Stimulated activated CD8-positive, alpha-beta memory T cell treated with anti-CD3 and anti-CD28 coated beads, Interleukin-12 subunit alpha, Interleukin-12 subunit beta, amount 100 ng/mL, for 1 hour (primary cell): Measurements from ENCODE around the gene MFAP4.

ENCODE experiments used
- DNase-seq: peaks from one replicate; pipeline ENCODE4 v3.0.0-alpha.2; 2020; ENCODE audit warnings: low read depth

The MFAP4 gene, protein sequence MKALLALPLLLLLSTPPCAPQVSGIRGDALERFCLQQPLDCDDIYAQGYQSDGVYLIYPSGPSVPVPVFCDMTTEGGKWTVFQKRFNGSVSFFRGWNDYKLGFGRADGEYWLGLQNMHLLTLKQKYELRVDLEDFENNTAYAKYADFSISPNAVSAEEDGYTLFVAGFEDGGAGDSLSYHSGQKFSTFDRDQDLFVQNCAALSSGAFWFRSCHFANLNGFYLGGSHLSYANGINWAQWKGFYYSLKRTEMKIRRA

DNA sequence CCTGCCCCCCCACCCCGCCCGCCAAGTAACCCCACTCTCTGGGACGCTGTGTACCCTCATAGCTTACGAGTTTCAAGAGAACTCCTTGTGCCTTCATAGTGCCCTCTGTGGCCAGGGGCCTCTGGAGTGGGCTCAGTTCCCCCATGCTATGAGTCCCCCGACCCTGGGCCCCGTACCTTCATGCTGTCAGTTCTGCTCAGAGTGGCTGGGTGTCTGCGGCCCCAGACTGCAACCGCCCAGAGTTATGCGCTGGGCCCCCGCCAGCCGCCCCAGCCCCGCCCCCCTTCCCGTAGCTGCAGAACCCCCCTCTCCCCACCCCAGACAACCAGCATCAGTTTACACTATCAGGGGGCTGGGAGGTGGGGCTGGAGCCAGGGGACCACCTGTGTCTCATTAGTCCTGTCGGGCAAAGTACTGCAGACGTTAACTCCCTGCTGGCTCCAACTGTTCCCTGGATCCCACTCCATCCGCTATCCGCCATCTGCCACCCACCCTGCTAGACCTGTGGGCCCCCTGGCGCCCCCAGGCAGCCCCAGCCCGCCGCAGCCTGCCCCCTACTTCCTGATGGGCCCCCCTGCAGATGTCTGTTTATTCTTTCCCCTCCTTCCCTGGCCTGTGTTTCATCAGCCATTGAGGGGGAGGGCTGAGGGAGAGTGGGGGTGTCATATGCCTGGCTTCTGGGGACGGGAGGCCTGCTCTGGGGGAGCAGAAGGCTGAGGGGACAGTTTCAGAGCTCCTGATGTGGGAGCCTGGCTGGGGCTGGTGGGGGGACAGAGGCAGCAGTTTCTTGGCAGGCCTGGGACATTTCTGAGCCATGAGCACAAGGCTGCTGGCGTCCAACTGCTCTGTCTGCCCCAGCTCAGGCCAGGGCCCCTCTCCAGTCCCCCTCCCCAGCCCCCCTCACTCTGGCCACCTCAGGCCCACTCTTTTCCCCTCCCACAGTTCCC, at the start of gene MFAP4:
MFAP4 (minus strand) TSS at position 217 of the 947 bp plus-strand sequence; CDS start at position 182, 35 bp downstream.
- DNase-seq, result no peak

DNA sequence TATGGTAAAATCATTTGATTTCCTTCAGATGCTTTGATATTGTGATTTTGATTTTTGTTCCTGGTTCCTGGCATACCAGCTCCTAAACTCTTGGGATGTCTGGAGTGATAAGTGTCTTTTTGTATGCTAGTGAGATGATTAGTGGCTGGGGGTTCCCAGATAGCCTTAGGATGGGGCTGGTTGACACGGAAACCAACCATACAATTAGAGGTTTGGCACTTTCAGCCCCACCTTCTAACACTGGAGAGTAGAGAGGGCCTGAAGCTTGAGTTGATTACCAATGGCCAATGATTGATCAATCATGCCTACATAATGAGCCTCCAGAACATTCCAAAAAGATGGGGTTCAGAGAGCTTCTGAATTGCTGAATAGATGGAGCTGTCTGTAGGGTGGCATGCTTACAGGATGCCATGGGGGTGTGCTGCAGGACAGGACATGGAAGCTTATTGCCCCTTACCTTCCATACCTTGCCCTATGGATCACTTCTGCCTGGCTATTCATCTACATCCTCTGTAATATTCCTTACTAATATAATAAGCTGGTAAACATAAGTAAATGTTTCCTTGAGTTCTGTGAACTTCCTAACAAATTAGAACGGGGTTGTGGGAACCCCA, 46.8 kb upstream of the MFAP4 start:
- DNase-seq, result no peak

DNA sequence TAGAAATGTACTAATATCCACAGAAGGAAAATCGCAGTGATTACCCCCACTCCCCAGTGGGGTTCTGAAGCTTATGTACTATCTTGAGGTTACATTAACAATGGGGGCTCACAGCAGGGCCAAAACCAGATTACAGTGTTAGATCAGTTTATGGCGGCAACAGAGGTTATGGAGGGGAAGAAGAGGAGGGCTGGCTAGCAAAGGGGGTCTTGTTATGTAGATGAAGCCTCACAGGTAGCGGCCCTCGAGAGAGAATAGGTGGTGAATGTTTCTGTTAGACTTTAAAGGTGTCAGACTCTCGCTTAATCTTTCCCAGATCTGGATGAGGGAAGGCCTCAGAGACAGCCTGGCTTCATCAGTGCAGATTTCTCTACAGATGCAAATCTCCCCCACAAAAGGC, 46.3 kb upstream of the MFAP4 start:
- DNase-seq, result no peak

DNA sequence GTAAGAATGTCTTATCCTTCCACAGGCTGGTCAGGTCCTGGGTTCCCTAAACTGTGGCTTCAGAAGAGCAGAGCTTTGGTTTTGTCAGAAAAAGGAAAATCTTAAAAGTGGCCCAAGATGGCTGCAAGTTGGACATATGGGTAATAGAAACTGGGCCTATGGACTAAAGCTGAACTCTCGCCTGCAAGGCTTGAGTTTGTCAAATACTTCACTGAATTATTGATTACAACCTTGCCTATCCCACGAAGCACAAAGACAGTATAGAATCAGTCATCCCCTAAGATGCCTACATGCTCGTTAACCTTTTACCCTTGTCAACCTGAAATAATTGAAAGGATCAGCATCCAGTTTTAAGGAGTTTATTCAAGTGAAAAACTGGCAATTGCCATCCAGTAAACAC, 44.7 kb upstream of the MFAP4 start:
- DNase-seq, result no peak

DNA sequence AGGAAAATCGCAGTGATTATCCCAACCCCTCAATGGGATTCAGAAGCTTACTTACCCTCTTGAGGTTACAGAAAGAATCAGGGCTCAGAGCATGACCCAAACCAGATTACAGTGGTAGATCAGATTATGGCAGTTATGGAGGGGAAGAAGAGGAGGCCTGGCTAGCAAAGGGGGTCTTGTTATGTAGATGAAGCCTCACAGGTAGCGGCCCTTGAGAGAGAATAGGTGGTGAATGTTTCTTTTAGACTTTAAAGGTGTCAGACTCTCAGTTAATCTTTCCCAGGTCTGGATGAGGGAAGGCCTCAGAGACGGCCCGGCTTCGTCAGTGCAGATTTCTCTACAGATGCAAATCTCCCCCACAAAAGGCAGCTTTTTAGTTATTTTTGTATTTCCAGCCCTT, 39.6 kb upstream of the MFAP4 start:
- DNase-seq, result no peak

DNA sequence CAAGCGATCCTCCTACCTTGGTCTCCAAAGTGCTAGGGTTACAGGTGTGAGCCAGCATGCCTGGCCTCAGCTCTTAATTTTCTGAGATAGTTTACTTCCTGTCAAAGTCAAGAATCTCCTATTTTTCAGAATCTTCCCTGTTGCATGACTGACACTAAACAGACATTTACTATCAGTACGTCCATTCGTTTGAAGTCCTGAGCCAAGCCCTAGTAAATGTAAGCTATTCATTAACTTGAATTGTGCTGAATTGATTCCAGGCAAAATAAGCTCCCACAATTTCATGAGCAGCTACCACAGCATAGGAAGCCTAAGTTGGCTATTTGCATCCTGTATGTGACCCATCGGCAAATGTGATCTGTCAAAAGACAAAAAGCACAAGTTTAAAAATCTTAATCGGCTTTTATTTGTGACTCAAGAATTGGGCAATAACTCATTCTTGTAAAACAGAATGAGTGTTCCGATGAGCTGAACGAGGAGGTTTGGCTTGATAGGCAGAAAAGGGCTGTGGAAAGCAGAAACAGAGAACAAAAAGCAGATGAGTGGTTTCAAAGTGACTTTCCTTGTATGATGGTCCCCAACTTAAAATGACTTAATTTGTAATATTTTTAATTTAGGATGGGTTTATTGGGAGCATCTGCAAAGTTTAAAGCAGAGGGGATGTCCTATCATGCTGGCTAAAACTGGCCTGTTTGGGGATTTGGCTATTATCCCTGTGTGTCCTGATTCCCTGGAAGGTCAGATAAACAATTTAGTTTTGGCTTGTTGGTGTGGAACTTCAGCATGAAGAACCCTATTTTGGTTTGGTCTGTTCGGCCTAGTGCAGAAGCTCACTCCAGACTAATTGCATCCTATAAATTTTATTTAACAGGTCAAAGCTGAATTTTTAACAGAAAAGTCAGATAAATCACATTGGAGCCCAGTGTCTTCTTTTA, 38.2 kb upstream of the MFAP4 start:
- DNase-seq, result no peak

DNA sequence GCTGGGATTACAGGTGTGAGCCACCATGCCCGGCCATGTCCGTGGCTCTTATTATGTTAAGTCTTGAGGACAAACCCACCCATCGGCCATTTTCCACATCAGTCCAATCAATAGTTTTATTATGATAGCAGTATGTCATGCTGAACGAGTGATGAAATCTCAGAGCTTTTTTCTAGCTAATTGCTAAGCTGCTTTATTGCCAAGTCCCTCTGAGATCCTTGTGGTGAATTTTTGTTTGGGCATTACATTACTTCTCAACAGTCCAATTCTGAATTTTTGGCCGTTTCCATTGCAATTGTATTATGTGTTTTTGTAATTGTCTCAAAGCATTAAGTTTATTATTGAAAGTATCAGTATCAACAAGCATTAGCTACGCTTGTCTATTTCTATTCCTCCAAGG, 34.9 kb upstream of the MFAP4 start:
- DNase-seq, result no peak

DNA sequence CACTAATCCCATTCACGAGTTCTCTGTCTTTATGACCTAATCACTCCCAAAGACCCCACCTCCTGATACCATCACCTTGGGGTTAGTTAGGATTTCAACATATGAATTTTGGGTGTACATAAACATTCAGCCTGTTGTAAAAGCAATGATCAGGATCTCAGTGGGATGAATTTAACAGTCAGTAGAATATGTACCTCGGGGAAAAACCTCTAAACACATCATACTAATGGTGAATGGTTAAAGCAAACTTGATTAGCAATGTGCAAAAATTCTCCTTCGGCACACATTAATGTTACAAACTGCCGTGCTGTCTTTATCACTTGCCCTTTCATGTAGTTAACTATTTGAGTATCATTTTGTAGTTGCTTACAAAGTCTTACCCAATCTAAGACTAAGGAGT, 34.2 kb upstream of the MFAP4 start:
- DNase-seq, result no peak

DNA sequence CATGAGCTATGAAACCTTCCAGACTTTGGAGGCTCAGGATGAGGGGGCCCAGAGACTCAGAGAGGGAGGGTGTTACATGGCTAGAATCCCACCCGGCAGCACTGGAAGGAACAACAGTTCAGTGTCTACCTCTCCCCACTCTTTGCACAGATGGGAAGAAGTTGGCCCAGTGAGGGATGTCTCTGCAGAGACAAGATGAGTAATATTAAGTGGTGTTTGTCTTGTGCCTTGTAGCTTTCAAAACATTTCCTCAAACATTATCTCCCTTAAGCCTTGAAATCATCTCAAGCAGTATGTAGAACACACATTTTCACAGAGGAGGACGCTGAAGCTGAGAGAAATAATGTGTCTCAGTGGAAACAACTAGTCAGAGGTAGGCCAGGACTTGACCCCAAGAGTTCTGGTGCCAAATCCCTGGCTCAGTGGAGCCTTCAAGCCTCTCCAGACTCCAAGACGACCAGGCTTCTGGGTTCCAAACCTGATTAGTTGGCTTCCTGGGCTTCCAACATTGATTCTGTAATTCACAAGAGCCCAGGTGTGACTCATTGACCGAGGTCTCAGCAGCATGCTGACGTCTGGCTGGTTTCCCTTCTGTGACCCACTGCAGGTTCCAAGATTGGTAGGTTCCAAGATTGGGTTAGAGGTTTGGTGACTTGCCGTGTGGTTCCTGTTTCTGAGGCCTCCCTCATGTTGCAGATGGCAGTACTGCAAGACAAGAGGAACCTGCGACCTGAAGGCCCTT, 31.4 kb upstream of the MFAP4 start:
- DNase-seq, result no peak

DNA sequence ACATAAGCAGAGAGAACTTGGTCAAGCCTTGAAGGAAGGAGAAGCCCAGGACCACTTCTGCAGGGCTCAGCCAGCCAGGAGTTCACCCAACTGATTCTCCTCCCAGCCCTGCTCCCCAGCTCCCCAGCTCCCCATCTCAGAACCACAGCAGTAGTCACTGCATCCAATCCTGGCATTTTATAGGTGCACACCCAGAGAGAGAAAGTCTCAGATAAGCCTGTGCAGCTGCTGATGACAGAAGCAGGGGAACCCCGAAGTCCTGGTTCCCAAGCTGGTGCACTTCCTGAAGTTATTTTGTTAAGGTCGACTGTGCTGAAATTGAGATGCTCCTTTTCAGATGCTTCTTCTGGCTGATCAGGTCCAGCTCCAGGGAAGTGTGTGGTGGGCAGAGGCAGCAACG, 30.6 kb upstream of the MFAP4 start:
- DNase-seq, result no peak

DNA sequence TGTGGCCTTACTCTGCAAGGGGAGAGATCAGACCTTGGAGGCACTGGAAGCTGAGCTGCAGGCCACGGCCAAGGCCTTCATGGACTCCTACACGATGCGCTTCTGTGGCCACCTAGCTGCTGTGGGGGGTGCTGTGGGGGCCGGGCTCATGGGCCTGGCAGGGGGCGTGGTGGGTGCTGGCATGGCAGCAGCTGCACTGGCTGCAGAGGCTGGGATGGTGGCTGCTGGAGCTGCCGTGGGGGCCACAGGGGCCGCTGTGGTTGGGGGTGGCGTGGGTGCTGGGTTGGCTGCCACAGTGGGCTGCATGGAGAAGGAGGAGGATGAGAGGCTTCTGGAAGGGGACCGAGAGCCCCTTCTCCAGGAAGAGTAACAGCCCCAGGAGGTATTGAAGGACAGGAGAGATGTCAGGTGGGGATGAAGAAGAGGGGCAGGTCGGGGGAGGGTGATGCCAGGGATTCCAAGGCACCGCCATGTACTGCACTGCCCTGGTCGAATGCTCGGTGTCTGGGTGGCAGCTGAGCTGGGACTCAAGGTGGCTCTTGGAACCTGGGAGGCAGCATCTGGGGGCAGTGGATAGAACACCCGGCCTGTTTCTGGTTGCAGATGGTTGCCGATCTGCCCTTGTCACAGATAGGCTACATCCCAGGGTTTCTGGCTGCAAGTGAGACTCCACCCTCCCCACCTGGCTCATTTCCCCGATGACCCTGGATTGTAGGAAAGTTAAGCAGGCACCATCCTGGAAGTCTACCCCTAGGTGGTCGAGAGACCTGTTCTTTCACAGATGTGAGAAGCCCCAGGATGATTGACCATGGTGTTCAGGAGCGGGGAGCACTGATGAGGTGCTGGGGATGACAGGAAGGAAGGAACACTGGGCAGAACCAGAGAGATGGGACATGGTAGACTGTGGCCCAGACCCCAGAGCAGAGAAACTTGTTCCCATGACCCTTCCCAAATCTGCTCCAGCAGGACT, 29.1 kb upstream of the MFAP4 start:
- DNase-seq, result no peak

DNA sequence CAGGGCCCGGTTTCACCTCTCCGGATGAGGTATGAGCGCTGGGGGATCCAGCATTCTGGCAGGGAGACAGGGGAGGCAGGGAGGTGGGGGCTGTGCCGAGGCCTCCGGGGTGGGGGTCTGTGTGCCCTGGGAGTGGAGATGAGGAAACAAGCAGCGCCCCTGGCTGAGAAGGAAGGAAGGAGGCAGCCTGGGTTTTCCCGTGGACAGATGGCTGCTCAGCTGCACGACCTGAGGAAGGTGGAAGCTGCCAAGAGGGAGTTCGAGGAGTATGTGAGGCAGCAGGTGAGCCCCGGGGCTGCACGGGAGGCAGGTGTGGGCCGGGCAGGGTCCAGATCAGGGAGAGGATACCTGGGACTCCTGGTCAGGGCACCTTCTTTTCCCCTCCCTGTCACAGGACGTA, 28.3 kb upstream of the MFAP4 start:
- no peak for DNase-seq

DNA sequence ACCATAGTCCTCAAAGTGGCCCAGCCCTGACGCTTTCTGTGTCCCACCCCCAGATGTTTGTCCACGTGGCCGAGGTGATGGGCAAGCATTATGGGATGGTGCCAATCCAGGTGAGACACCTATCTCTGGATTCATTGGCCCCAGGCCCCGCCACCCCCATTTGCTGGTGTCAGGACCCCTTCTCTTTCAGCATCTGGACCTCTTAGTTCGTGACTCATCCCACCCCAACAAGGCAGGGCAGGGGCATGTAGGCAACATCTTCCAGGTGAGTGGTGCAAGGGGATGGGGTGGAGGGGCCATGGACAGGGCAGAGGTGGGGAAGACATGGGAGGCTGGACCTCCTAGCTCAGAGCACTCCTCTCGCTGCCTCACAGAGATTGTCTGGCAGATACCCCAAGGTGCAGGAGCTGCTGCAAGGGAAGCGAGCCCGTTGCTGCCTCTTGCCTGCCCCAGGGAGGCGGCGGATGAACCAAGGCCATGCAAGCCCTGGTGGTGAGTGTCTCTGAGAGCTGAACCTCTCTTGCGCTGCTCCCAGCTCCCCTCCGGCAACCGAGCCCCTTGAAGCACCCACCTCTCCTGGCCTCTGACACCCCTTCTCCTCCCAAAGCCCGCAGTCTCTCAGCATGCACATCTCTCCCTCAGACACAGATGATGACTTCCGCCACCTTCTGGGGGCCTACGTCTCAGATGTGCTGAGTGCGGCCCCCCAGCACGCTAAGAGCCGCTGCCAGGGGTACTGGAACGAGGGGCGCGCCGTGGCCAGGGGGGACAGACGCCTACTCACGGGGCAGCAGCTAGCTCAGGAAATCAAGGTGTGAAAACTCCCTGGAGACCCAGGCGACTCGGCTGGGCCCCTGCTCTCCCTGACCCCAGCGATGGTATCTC, 27.6 kb upstream of the MFAP4 start:
- no peak for DNase-seq

DNA sequence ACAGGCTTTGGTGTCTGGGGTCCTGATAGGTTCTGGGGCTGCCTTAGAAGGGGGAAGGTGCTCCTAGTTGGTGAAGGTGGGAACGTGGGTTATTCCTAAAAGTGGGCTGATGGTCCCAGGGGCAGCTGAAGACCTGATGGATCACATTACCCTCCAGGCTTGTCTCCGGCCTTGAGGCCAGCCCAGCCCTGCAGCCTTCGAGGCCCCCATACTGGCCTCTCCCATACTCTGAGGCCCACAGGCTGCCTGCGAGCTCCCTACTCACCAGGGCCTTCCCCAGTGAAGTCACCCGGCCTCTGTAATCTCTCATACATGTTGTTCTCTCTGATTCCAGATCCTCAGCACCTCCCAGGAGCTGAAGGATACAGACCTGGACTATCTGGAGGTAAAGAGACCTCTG, 26.8 kb upstream of the MFAP4 start:
- DNase-seq, result no peak

DNA sequence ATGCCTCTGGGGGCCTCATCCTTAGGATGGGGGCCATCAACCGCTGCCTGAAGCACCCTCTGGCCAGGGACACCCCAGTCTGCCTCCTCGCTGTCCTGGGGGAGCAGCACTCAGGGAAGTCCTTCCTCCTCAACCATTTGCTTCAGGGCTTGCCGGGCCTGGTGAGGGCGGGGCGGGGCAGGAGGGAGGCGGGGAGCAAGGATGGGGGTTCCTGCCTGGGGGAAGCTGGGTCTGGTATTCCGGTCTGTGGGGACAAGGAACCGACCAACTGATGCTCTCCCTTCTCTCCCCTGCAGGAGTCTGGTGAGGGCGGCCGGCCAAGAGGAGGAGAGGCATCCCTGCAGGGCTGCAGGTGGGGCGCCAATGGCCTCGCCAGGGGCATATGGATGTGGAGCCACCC, 26.0 kb upstream of the MFAP4 start:
- DNase-seq, result no peak

DNA sequence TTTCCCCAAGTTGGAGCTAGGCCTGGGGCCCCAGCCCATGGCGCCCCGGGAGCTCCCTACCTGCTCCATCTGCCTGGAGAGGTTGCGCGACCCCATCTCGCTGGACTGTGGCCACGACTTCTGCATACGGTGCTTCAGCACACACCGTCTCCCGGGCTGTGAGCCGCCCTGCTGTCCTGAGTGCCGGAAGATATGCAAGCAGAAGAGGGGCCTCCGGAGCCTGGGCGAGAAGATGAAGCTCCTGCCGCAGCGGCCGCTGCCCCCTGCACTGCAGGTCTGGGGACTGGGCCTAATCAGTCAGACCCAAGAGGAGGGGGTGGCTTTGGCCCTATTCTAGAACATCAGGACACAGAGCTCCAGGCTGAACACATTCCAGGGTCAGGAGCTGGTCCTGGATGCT, 25.5 kb upstream of the MFAP4 start:
- no peak for DNase-seq

DNA sequence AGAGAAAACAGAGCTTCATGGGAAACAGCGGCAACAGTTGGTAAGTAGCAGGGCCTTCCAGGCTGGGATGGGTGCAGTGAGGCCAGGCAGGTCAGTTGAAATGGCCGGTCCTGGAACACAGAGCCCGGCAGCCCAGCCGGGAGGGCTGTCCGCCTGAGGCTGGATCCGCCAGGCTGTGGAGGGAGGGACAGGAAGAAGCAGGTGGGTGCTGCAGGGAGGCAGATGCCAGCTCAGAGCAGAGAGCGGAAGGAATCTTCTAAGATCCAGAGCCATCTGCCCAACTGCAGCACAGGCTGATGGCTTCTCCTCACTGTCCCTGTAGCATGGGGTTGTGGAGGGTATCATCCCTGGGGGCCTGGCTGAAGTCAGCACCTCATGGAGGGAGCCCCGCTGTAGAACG, 24.6 kb upstream of the MFAP4 start:
- no peak for DNase-seq

DNA sequence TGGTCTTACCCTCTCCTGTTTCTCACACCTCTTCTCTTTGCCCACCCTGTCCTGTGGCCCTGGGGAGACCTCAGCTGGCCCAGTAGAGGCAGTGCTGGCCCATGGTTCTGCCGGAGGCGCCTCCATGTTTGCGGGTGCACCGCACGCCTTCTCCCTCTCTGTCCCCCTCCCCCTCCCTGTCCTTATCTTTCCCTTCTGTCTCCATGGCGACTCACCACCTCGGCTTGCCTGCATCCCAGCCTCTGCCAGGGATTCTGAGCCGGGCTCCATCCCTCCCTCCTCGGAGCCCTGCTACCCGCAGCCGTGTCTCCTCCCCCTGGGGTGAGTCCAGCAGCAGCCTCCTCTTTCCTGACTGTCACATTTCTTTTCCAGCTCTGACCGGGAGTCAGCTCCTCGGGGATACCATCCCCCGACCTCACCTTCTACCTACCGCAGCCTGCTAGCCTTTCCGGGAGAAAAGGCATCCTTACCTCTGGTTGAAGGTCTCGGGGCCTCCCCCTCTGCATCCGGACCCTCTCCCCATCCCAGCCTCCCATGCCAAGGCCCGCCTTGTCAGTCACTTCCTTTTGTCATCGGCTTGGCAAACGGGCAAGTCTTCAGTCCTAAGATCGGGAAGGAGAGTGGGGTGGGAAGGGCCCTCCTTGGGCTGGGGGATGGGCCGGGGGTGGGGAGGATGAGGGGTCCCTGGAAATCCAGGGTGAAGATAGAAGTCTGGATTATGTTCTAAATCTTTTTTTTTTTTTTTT, 24.1 kb upstream of the MFAP4 start, which contains the start of gene RNF112:
RNF112 (plus strand) TSS at position 358 of the 746 bp plus-strand sequence; CDS start at position 535, 177 bp downstream.
- no peak for DNase-seq
